ENCODE data around the gene APPBP2.
"Not testable (repeated sequence)": the region's sequence is repeated elsewhere in the genome, so short reads cannot be mapped to it uniquely, and the experiment has no call there.

APPBP2 gene

GRCh38 chr17:60442271-60443173 is 83.5 kb downstream of the APPBP2 start:
- no peaks in the 10 kb centered on the region for H3K4me1 ChIP-seq (ENCODE audit: control insufficient read depth, insufficient read depth, low read length)
- H3K36me3 ChIP-seq (ENCODE audit: control insufficient read depth, insufficient read depth, low read length) = peaks cover 8% of the 10 kb centered on the region
- no peak overlapping the region for H3K27ac ChIP-seq (ENCODE audit: insufficient read depth, low read depth, low read length, poor library complexity, severe bottlenecking)
- WGBS, 2 experiments = 89 to 90% methylated on average over 5 to 6 of the region's 6 CpGs
- no peak overlapping the region for H3K4me3 ChIP-seq (ENCODE audit: insufficient read depth, low read depth, low read length)
- H3K27me3 ChIP-seq (ENCODE audit: control insufficient read depth, insufficient read depth, low read length, poor library complexity, severe bottlenecking) = no peaks in the 10 kb centered on the region
- no peaks in the 10 kb centered on the region for H3K9me3 ChIP-seq (ENCODE audit: control insufficient read depth, low read length)

- no peak overlapping the region for H3K4me3 ChIP-seq (ENCODE audit: insufficient read depth, low read depth, low read length)
- H3K36me3 ChIP-seq (ENCODE audit: control insufficient read depth, insufficient read depth, low read length) = no peaks in the 10 kb centered on the region
- WGBS, 2 experiments = 80 to 81% methylated on average over 1 to 2 of the region's 2 CpGs
- no peak overlapping the region for H3K27ac ChIP-seq (ENCODE audit: insufficient read depth, low read depth, low read length, poor library complexity, severe bottlenecking)
- no peaks in the 10 kb centered on the region for H3K9me3 ChIP-seq (ENCODE audit: control insufficient read depth, low read length)
- H3K27me3 ChIP-seq (ENCODE audit: control insufficient read depth, insufficient read depth, low read length, poor library complexity, severe bottlenecking) = no peaks in the 10 kb centered on the region
- no peaks in the 10 kb centered on the region for H3K4me1 ChIP-seq (ENCODE audit: control insufficient read depth, insufficient read depth, low read length)
Measured at GRCh38 chr17:60439501-60439900, 86.5 kb downstream of the APPBP2 start.

GRCh38 chr17:60436676-60437075 is 89.4 kb downstream of the APPBP2 start:
- 87 to 91% methylated on average over 5 of the region's 5 CpGs for WGBS, 2 experiments
- H3K9me3 ChIP-seq (ENCODE audit: control insufficient read depth, low read length) = peaks cover 2% of the 10 kb centered on the region
- no peaks in the 10 kb centered on the region for H3K27me3 ChIP-seq (ENCODE audit: control insufficient read depth, insufficient read depth, low read length, poor library complexity, severe bottlenecking)
- H3K4me1 ChIP-seq (ENCODE audit: control insufficient read depth, insufficient read depth, low read length) = no peaks in the 10 kb centered on the region
- H3K27ac ChIP-seq (ENCODE audit: insufficient read depth, low read depth, low read length, poor library complexity, severe bottlenecking) = no peak overlapping the region
- H3K36me3 ChIP-seq (ENCODE audit: control insufficient read depth, insufficient read depth, low read length) = no peaks in the 10 kb centered on the region
- H3K4me3 ChIP-seq (ENCODE audit: insufficient read depth, low read depth, low read length) = no peak overlapping the region

- no peaks in the 10 kb centered on the region for H3K27me3 ChIP-seq (ENCODE audit: control insufficient read depth, insufficient read depth, low read length, poor library complexity, severe bottlenecking)
- H3K9me3 ChIP-seq (ENCODE audit: control insufficient read depth, low read length) = peaks cover 2% of the 10 kb centered on the region
- 84 to 85% methylated on average over 28 of the region's 28 CpGs for WGBS, 2 experiments
- no peak overlapping the region for H3K4me3 ChIP-seq (ENCODE audit: insufficient read depth, low read depth, low read length)
- no peaks in the 10 kb centered on the region for H3K4me1 ChIP-seq (ENCODE audit: control insufficient read depth, insufficient read depth, low read length)
- no peaks in the 10 kb centered on the region for H3K36me3 ChIP-seq (ENCODE audit: control insufficient read depth, insufficient read depth, low read length)
- no peak overlapping the region for H3K27ac ChIP-seq (ENCODE audit: insufficient read depth, low read depth, low read length, poor library complexity, severe bottlenecking)
Measured at GRCh38 chr17:60435244-60436167, 90.5 kb downstream of the APPBP2 start.

- not testable (repeated sequence) for H3K4me1 ChIP-seq (ENCODE audit: control insufficient read depth, insufficient read depth, low read length); H3K36me3 ChIP-seq (ENCODE audit: control insufficient read depth, insufficient read depth, low read length); H3K27me3 ChIP-seq (ENCODE audit: control insufficient read depth, insufficient read depth, low read length, poor library complexity, severe bottlenecking); H3K4me3 ChIP-seq (ENCODE audit: insufficient read depth, low read depth, low read length); H3K9me3 ChIP-seq (ENCODE audit: control insufficient read depth, low read length); H3K27ac ChIP-seq (ENCODE audit: insufficient read depth, low read depth, low read length, poor library complexity, severe bottlenecking)
- WGBS, 2 experiments = 94 to 96% methylated on average over 4 of the region's 4 CpGs
Measured at GRCh38 chr17:60433021-60433997, 92.7 kb downstream of the APPBP2 start.

GRCh38 chr17:60430561-60430960 is 95.5 kb downstream of the APPBP2 start:
- H3K36me3 ChIP-seq (ENCODE audit: control insufficient read depth, insufficient read depth, low read length); H3K4me1 ChIP-seq (ENCODE audit: control insufficient read depth, insufficient read depth, low read length); H3K4me3 ChIP-seq (ENCODE audit: insufficient read depth, low read depth, low read length); H3K9me3 ChIP-seq (ENCODE audit: control insufficient read depth, low read length); H3K27me3 ChIP-seq (ENCODE audit: control insufficient read depth, insufficient read depth, low read length, poor library complexity, severe bottlenecking); H3K27ac ChIP-seq (ENCODE audit: insufficient read depth, low read depth, low read length, poor library complexity, severe bottlenecking): not testable (repeated sequence)
- WGBS, 2 experiments = 92% methylated on average over 7 of the region's 7 CpGs

GRCh38 chr17:60428491-60428890 is 97.6 kb downstream of the APPBP2 start:
- not testable (repeated sequence) for H3K27me3 ChIP-seq (ENCODE audit: control insufficient read depth, insufficient read depth, low read length, poor library complexity, severe bottlenecking); H3K36me3 ChIP-seq (ENCODE audit: control insufficient read depth, insufficient read depth, low read length); H3K4me1 ChIP-seq (ENCODE audit: control insufficient read depth, insufficient read depth, low read length); H3K9me3 ChIP-seq (ENCODE audit: control insufficient read depth, low read length); H3K27ac ChIP-seq (ENCODE audit: insufficient read depth, low read depth, low read length, poor library complexity, severe bottlenecking); H3K4me3 ChIP-seq (ENCODE audit: insufficient read depth, low read depth, low read length)
- WGBS, 2 experiments = 89 to 92% methylated on average over 4 of the region's 6 CpGs

- 95% methylated on average over 10 of the region's 10 CpGs for WGBS, 2 experiments
- H3K27ac ChIP-seq (ENCODE audit: insufficient read depth, low read depth, low read length, poor library complexity, severe bottlenecking) = no peak overlapping the region
- peaks cover 13% of the 10 kb centered on the region for H3K27me3 ChIP-seq (ENCODE audit: control insufficient read depth, insufficient read depth, low read length, poor library complexity, severe bottlenecking)
- H3K4me3 ChIP-seq (ENCODE audit: insufficient read depth, low read depth, low read length) = no peak overlapping the region
- H3K9me3 ChIP-seq (ENCODE audit: control insufficient read depth, low read length) = no peaks in the 10 kb centered on the region
- no peaks in the 10 kb centered on the region for H3K36me3 ChIP-seq (ENCODE audit: control insufficient read depth, insufficient read depth, low read length)
- H3K4me1 ChIP-seq (ENCODE audit: control insufficient read depth, insufficient read depth, low read length) = no peaks in the 10 kb centered on the region
Measured at GRCh38 chr17:60426596-60426995, 99.4 kb downstream of the APPBP2 start.

- Histone ChIP-seq H3K27ac (ENCODE audit: insufficient read depth, low read depth, low read length, poor library complexity, severe bottlenecking) (no peak overlapping the region), H3K36me3 (ENCODE audit: control insufficient read depth, insufficient read depth, low read length) (no peaks in the 10 kb centered on the region), H3K4me1 (ENCODE audit: control insufficient read depth, insufficient read depth, low read length) (no peaks in the 10 kb centered on the region), H3K4me3 (ENCODE audit: insufficient read depth, low read depth, low read length) (no peak overlapping the region), H3K27me3 (ENCODE audit: control insufficient read depth, insufficient read depth, low read length, poor library complexity, severe bottlenecking) (peaks cover 14% of the 10 kb centered on the region), H3K9me3 (ENCODE audit: control insufficient read depth, low read length) (no peaks in the 10 kb centered on the region)
- WGBS, 2 experiments = 93 to 95% methylated on average over 6 of the region's 6 CpGs
Measured at GRCh38 chr17:60425626-60426025, 100.4 kb downstream of the APPBP2 start.
